ENCODE data around the gene TRMT10C. TPM values are rescaled to one million over a fixed set of nuclear protein-coding genes. Genes with fewer than 3 reads are reported as not detected.

The TRMT10C gene
- total and polyA plus RNA-seq, 2 experiments from 2014 or later = 61.9 to 145 TPM

DNA sequence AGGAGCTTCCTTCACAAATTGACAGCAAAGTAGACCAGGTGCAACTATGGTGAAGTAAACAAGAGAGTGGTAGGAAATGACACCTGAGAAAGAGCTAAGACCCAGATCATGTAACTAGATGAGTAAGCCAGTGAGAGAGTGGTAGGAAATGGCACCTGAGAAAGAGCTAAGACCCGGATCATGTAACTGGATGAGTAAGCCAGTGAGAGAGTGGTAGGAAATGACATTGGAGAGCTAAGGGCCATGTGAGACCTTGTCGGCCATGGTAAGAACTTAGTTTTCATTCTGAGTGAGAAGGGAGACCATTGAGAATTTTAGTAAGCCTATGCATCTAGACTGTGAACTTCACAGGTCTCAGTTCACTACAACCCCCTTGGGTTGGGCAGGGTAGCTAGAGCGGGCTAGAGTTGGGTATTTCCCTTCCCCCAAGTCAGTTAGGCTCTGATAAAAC is 43.2 kb upstream of the TRMT10C start (continued):
- TF ChIP-seq, protein P1, sequence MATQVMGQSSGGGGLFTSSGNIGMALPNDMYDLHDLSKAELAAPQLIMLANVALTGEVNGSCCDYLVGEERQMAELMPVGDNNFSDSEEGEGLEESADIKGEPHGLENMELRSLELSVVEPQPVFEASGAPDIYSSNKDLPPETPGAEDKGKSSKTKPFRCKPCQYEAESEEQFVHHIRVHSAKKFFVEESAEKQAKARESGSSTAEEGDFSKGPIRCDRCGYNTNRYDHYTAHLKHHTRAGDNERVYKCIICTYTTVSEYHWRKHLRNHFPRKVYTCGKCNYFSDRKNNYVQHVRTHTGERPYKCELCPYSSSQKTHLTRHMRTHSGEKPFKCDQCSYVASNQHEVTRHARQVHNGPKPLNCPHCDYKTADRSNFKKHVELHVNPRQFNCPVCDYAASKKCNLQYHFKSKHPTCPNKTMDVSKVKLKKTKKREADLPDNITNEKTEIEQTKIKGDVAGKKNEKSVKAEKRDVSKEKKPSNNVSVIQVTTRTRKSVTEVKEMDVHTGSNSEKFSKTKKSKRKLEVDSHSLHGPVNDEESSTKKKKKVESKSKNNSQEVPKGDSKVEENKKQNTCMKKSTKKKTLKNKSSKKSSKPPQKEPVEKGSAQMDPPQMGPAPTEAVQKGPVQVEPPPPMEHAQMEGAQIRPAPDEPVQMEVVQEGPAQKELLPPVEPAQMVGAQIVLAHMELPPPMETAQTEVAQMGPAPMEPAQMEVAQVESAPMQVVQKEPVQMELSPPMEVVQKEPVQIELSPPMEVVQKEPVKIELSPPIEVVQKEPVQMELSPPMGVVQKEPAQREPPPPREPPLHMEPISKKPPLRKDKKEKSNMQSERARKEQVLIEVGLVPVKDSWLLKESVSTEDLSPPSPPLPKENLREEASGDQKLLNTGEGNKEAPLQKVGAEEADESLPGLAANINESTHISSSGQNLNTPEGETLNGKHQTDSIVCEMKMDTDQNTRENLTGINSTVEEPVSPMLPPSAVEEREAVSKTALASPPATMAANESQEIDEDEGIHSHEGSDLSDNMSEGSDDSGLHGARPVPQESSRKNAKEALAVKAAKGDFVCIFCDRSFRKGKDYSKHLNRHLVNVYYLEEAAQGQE (IDR thresholded peaks at IDR 0.05; ENCODE audit: unreplicated experiment) = no peak
- TF ChIP-seq ZNF331 (CRISPR knock-in tag; IDR thresholded peaks at IDR 0.05; ENCODE audit: low read depth) (no peak), POLR2AphosphoS5 (IDR thresholded peaks at IDR 0.05; ENCODE audit: low read depth) (no peak)

DNA sequence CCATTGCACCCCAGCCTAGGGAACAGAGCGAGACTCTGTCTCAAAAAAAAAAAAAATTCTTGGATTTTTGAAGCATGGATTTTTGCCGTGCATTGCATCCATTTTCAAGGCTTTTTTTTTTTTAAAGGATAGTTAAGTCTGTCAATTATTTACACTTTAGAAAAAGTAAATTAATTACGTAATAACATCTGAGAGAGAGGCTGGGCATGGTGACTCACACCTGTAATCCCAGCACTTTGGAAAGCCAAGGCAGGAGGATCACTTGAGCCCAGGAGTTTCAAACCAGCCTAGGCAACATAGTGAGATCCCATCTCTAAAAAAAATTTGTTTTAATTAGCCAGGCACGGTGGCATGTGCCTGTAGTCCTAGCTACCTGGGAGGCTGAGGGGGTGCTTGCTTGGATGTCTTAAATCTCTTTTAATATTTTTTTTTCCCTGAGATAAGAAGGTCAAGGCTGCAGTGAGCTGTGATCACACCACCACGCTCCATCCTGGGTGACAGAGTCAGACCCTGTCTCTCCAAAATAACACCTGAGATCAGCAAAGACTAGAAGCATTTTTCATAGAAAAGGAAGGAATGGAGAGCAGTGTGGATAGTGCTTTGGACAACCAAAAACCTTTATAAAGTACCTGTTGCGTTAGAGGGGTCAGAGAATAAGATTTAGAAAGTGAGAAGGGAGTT is 41.8 kb upstream of the TRMT10C start:
- ATAC-seq (no peak), DNase-seq (ENCODE audit: low spot score) (no peak)
- Histone ChIP-seq H3F3A (replicated peaks; ENCODE audit: low read depth) (no peaks in the 10 kb centered on the region), H3K9me2 (ENCODE audit: insufficient read depth) (peaks cover 6% of the 10 kb centered on the region; the same call in 1 of the 2 replicates), H4K20me1 (replicated peaks; ENCODE audit: insufficient read depth) (no peaks in the 10 kb centered on the region), H3K4me3 (no peak overlapping the region), H3K4me1 (ENCODE audit: insufficient read depth) (peaks cover 5% of the 10 kb centered on the region), H3K27me3 (ENCODE audit: insufficient read depth) (no peaks in the 10 kb centered on the region), H3K79me2 (replicated peaks; ENCODE audit: insufficient read depth) (no peaks in the 10 kb centered on the region), H3K36me3 (ENCODE audit: insufficient read depth) (no peaks in the 10 kb centered on the region), H3K27ac (ENCODE audit: low read depth) (no peak overlapping the region), H2AFZ (no peak overlapping the region), H3K4me2 (no peak overlapping the region)
- no peak overlapping the region for H3K4me3 Mint-ChIP-seq
- H3K27ac Mint-ChIP-seq = no peak overlapping the region
- peaks cover 8% of the 10 kb centered on the region for H3K4me1 Mint-ChIP-seq
- H3K27me3 Mint-ChIP-seq (ENCODE audit: insufficient read depth, low read depth, poor library complexity) = peaks cover under 1% of the 10 kb centered on the region
- H3K36me3 Mint-ChIP-seq (ENCODE audit: low read depth) = peaks cover under 1% of the 10 kb centered on the region; the same call in 1 of the 3 replicates
- TF ChIP-seq POLR2AphosphoS5 (IDR thresholded peaks at IDR 0.05; ENCODE audit: low read depth) (no peak), JUNB (IDR thresholded peaks at IDR 0.05; ENCODE audit: unreplicated experiment) (no peak), ZNF114 (CRISPR knock-in tag; IDR thresholded peaks at IDR 0.05) (no peak), NANOG (IDR thresholded peaks at IDR 0.05; ENCODE audit: borderline replicate concordance) (no peak), STAT1 (IDR thresholded peaks at IDR 0.05; ENCODE audit: unreplicated experiment) (no peak)
- TF ChIP-seq, protein P2, sequence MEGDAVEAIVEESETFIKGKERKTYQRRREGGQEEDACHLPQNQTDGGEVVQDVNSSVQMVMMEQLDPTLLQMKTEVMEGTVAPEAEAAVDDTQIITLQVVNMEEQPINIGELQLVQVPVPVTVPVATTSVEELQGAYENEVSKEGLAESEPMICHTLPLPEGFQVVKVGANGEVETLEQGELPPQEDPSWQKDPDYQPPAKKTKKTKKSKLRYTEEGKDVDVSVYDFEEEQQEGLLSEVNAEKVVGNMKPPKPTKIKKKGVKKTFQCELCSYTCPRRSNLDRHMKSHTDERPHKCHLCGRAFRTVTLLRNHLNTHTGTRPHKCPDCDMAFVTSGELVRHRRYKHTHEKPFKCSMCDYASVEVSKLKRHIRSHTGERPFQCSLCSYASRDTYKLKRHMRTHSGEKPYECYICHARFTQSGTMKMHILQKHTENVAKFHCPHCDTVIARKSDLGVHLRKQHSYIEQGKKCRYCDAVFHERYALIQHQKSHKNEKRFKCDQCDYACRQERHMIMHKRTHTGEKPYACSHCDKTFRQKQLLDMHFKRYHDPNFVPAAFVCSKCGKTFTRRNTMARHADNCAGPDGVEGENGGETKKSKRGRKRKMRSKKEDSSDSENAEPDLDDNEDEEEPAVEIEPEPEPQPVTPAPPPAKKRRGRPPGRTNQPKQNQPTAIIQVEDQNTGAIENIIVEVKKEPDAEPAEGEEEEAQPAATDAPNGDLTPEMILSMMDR (conservative IDR thresholded peaks at IDR 0.05; ENCODE audit: low read depth in 2 of 2) = no peak
- TF ChIP-seq, protein P1 (IDR thresholded peaks at IDR 0.05; ENCODE audit: unreplicated experiment) = no peak
- H3K9me3 Mint-ChIP-seq = peaks cover 6% of the 10 kb centered on the region; the same call in 2 of the 3 replicates
